LoVo (cell line): ENCODE measurements around the gene KIAA0930.

ENCODE experiments used
- DNase-seq: peaks from one replicate; pipeline ENCODE4 v3.0.0-alpha.2; 2016; ENCODE audit warnings: low spot score

The KIAA0930 gene

GRCh38 chr22:45237065-45237990 lies 3.4 kb downstream of the KIAA0930 start:
- no peak for DNase-seq

DNA sequence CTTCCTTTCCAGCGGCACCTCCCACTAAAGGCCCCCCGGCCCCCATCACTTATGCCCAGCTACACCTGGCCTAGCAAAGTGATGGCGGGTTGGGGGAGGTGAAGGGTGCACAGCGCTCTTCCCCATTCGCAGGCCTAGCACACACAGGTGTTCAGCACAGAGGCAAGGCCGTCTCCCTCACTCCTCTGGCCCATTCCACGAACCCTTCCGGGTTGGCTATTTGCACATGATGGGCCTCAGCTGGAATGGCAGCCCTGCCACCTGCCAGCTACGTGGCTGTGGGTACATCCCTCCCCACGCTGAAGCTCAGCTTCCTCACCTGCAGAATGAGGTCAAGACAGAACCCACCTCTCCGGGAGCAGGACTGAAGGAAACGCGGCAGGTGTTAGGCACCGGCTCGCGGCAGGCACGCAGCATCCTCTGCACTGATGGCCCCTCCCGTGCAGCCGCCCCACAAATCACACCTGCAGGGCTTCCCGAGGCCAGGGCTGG lies 4.8 kb downstream of the KIAA0930 start:
- no peak for DNase-seq

- no peak for DNase-seq
Observed at GRCh38 chr22:45235101-45235777, 5.5 kb downstream of the KIAA0930 start.

GRCh38 chr22:45233827-45234226 lies 6.9 kb downstream of the KIAA0930 start:
- DNase-seq = no peak

DNA sequence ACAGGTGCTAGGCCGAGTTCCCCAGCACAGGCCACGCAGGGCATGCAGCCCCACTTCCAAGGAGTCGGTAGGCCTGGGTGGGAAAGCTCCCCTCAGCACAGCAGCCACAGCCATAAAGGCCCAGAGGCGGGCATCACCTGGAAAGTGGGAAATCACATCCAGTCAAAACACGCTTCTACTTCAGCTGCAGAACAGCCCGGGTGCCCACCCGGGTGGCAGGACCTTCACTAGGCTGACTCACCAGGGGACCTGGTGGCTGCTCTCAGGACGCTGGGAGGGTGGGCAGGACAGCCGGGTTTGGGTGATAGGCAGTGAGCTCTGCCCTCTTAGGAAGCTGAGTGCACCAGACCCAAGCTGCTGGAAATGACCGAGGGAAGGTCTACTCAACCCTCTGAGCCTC lies 7.3 kb downstream of the KIAA0930 start:
- no peak for DNase-seq

DNA sequence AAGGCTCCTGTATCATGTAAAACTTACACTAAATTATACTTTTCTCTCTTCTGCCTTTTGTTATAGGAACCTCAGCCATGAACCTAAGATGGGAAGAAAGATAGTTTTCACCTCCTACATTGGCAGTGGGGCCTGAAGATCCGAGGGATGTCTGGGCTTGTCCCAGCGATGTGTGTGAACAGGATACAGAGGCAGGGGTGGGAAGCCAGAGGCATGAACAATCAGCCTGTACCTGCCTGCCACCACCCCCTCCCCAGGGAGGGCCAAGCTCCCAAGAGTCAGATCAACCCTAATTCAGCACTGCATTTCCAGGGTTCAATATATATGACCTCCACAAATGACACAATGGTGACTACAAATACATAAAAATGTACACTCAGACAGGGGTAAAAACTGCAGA lies 9.4 kb downstream of the KIAA0930 start:
- no peak for DNase-seq

DNA sequence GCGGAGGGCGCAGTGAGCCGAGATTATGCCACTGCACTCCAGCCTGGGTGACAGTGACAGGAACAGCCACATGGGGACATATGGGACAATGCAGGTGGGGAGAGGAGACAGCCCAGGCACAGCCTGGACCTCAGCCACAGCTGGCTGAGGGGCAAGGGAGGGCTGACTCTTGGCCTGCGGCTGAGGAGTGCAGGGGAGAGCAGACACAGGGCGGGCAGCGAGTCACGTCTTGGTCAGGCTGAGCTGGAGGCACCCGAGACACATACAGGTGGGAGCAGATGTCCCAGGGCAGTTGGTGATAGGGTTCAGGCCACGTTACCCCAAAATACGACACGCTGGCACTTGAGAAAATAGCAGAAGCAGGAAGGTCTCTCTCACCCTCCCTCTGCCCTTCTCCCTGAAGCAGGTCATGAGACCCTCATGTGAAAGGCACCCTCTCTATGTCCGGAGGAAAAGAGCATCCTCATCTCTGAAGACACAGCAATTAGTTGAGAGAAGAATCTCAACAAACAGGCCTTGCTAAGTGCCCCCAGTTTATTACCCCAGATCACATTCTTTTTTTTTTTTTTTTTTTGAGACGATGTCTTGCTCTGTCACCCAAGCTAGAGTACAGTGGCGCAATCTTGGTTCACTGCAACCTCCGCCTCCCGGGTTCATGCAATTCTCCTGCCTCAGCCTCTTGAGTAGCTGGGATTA lies 10.5 kb downstream of the KIAA0930 start:
- no peak for DNase-seq

- DNase-seq = no peak
Observed at GRCh38 chr22:45229181-45229580, 11.5 kb downstream of the KIAA0930 start.

- DNase-seq = no peak
Observed at GRCh38 chr22:45228401-45228754, 12.3 kb downstream of the KIAA0930 start.

DNA sequence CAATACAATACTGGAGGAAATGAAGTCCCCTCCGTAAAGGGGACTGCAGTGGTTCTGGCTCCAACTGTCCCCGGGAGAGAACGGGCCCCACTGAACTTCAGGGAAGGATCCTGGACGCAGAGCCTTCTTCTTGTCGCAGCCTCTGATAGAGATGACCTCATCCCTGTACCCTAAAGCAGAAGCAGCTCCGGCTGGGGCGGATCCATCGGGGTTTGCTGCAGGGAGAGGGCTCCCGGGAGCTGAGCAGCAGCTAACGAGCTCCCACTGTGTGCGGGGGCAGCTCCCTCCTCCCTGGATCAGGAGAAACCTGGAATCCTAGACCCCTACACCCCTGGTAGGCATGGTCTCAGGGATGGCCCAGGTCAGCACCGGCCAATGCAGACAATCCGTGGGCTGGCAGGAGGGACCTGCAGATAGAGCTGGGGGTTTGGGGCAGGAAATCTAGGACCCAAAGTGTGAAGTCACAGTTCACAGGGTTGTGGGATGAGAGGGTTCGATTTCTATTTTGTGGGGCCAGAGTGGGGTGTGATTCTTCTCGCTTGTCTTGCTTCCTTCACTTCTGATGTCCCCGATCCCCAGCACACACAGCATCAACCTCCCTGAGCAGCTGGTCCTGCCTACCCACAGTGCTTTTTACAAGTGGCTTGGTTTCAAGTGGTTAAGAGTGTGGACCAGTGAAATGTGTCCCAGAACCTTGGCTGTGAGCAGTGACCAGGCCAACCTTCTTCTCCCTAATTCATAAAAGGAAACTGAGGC lies 12.9 kb downstream of the KIAA0930 start:
- no peak for DNase-seq

DNA sequence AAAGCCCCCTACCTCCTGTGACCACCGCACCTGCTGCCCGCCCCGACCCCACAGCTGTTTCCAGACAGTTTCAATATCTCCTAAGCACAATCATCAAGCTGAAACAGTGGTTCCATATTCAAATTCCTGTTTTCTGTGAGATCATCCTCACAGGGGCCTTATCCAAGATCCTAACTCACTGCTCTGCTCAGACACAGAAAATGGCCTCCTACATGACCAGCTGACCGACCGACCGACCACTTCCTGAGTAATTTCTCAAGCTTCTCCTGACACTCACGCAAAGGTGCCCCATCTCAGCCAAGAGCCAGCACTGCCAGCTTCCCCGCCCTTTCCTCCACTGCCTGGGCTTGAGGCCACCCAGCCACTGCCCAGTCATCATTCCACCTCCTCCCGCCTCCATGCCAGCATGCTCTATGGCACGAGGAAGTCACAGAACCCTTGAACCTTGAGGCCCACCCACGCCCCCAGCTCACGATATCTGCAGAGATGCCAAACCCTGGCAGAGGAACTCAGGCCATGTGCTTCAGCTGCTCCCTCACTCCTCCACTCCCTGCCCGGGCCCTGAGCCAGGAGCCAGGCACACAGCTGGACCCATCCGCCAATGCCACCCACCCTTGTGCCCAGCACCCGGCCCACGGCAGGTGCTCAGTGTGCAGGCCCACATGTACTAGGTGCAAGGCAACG lies 14.0 kb downstream of the KIAA0930 start:
- DNase-seq = peak; percentile 34

- no peak for DNase-seq
Observed at GRCh38 chr22:45225732-45226502, 14.8 kb downstream of the KIAA0930 start.

DNA sequence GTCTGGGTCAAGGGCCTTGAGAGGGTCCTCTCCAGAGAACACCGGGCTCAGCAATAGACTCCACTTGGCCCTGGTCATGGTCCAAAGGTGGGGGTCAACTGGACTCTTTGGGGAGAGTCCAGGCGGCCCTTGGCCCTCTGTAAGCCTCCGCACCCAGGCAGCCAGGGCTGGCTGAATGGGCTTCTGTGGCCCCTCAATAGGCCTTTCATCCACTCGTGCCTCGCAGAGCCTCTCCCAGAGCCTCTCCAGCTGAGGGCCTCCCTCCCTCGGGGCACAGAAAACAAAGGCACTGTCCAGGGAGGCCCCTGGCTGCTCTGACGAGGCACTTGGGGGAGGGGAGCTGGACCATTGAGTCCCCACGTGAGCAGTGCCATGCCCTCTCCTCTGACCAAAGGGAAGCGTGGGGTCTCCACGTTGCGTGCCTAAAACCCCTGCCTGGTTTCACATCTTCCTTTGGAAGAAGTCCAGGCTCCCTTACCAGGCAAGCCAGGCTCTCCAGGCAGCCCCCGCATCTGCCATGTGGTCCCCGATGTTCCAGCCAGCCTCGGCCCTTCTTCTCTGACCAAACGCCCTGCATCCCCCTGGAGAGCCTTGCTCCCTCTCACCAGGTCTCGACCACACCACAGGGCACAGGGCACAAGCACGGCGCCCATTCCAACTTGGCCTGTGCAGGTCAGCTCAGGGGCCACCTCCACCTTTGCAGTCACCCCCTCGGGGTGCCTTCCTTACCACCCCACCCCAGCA lies 15.5 kb downstream of the KIAA0930 start:
- DNase-seq = no peak

DNA sequence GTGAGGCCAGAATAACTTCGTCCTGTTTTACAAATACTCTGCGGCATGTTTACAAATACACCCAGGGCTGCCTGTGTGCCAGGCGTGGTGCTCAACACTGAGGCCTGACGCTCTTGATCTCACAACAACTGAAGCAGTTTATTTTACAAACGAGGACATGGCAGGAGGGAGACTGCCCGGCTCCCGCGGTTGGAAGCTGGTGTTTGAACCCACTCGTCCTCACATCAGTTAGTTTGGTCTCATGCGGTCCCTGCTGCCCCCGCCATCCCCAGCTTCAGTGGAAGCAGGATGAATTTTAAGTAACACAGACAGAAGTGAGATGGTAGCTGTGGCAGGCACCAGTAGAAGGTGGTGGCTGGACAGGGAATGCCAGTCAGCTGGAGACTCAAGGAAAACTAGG lies 16.4 kb downstream of the KIAA0930 start:
- no peak for DNase-seq

DNA sequence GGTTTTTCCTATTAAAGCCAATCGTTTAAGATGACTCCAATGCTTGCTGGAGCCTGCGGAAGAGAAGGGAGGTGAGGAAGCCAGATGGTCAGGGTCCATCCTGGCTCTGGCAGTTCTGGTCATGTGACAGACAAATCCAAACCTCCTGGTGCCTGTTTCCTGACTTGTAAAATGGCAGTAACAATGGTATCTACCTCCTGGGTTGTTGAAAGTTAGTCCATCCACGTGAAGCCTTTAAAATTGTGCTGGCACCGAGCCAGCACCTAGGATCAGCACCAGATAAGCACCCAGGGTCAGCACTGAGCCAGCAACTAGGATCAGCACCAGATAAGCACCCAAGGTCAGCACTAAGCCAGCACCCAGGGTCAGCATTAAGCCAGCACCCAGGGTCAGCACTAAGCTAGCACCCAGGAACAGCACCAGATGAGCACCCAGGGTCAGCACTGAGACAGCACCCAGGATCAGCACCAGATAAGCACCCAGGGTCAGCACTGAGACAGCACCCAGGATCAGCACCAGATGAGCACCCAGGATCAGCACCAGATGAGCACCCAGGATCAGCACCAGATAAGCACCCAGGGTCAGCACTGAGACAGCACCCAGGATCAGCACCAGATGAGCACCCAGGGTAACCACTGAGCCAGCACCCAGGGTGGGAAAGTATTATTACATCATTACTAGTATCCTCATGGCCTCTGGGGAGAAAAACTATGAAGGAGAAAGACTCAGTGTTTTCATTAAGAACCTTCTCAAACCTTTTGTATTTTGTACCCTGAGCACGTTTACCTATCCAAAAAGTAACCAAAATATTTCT lies 17.2 kb downstream of the KIAA0930 start:
- no peak for DNase-seq

- no peak for DNase-seq
Observed at GRCh38 chr22:45221201-45221600, 19.5 kb downstream of the KIAA0930 start.

GRCh38 chr22:45218976-45219375 lies 21.7 kb downstream of the KIAA0930 start:
- DNase-seq = no peak

DNA sequence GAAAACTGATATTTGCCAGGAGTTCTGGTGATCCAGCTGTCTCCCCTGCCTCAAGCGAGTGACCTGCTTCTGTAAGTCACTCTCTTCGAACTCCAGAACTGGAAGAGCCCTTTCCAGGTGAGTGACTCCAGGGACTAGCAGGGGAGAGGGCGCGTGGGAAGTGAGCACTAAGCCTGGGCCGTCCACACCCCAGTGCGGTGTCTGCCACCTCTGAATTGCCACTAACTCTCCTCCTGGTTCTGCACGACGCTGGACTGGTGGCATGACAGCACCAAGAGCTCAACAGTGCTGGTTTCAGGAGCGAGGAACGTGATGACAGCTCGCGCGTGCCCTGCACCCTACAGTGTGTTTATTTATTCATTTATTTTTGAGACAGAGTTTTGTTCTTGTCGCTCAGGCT lies 22.9 kb downstream of the KIAA0930 start:
- no peak for DNase-seq

DNA sequence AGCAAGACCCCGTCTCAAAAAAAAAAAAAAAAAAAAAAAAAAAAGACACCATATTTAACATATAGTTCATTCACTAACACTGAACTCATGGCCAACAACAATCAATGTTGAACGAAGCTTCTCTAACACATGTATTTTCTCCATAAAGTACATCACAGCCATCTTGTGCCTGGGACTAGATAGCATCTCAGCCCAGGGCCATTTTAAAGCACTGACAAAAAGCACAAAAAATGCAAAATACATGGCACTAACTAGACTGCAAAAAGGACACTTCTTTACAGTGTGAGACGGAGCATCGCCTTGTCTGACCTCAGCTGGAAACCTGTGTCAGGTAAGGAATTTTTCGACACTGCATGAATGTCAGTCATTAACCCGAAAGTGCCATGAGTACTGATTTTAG lies 23.3 kb downstream of the KIAA0930 start:
- DNase-seq = no peak
